ENCODE results near the gene OR6Y1. TPM values are rescaled to one million over a fixed set of nuclear protein-coding genes. Genes with fewer than 3 reads are reported as not detected.

OR6Y1 gene
- polyA plus RNA-seq, 2 of the 4 experiments (the other 2 are of a cell fraction), result not detected

GRCh38 chr1:158572226-158572625, 18.0 kb upstream of the OR6Y1 start:
- no peak for FAIRE-seq
- no peak overlapping the region for H3K27ac ChIP-seq

DNA sequence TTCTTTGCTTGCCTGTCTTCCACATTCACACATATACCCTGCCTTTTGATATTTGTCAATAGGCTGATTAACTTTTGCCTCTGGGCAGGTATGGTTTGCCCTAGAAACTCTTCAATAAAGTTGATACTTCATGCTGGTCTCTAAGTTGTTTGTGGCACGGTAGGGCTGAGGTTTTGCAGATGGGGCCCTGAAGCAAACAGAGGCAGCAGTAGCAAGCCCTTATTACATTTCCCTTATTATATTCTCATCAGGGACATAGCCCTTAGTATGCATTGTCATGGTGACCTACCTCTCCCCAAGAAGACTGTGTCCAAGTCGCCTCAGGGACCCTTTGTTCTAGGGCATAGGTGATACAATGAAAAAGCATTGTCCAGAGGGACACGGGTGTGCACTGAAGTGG, 16.3 kb upstream of the OR6Y1 start, which contains the start of gene OR6P1:
TSS of gene OR6P1 (minus strand) at position 101 of the 400 bp plus-strand sequence. CDS start 6,976 bp downstream, outside the sequence.
- WGBS (ENCODE audit: missing lambda C conversion rate), result 0% methylated on average over 3 of the region's 3 CpGs
- H3K4me3 ChIP-seq, result no peak within 1 kb of the TSS
- no peak within 1 kb of the TSS for H3K27ac ChIP-seq
- H3K4me2 ChIP-seq, result no peak within 1 kb of the TSS
- ChIA-PET CTCF (interaction anchor here (1.5 kb wide), 1 partner anchor 18 kb away, joined by 3 read pairs; no protein-coding TSS in a partner anchor), POLR2A (no interaction called here)
- ATAC-seq, result no peak
- no peaks in the 10 kb centered on the region for H3K9me3 ChIP-seq
- TF ChIP-seq MYC (IDR thresholded peaks at IDR 0.05; ENCODE audit: borderline replicate concordance, low read length), result no peak
- TF ChIP-seq FOSB (CRISPR knock-in tag; IDR thresholded peaks at IDR 0.05), result no peak
- no peak for TF ChIP-seq HOXA7 (CRISPR knock-in tag; IDR thresholded peaks at IDR 0.05)
- TF ChIP-seq ZNF302 (CRISPR knock-in tag; IDR thresholded peaks at IDR 0.05), result no peak
- no peak for TF ChIP-seq BHLHE40 (IDR thresholded peaks at IDR 0.05; ENCODE audit: low read depth, low read length)
- TF ChIP-seq KDM1A (IDR thresholded peaks at IDR 0.05; ENCODE audit: low read depth), result no peak
- no peak for TF ChIP-seq SREBF2 (IDR thresholded peaks at IDR 0.05)
- TF ChIP-seq, protein P1, sequence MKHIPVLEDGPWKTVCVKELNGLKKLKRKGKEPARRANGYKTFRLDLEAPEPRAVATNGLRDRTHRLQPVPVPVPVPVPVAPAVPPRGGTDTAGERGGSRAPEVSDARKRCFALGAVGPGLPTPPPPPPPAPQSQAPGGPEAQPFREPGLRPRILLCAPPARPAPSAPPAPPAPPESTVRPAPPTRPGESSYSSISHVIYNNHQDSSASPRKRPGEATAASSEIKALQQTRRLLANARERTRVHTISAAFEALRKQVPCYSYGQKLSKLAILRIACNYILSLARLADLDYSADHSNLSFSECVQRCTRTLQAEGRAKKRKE (CRISPR knock-in tag; IDR thresholded peaks at IDR 0.05; ENCODE audit: low read depth), result no peak
- TF ChIP-seq EHF (CRISPR knock-in tag; IDR thresholded peaks at IDR 0.05), result no peak
- no peak for TF ChIP-seq ELK1 (IDR thresholded peaks at IDR 0.05; ENCODE audit: low read depth, low read length)
- no peak for TF ChIP-seq POLR2A (IDR thresholded peaks at IDR 0.05; ENCODE audit: low read length)
- no peak for TF ChIP-seq MAX (IDR thresholded peaks at IDR 0.05)
- no peak for TF ChIP-seq KDM5A (IDR thresholded peaks at IDR 0.05)
- TF ChIP-seq HOXB13 (CRISPR knock-in tag; IDR thresholded peaks at IDR 0.05; ENCODE audit: low read depth), result no peak
- TF ChIP-seq POLR2AphosphoS2 (conservative IDR thresholded peaks at IDR 0.05; ENCODE audit: low read length), result no peak
- no peak for TF ChIP-seq NFE2L2 (conservative IDR thresholded peaks at IDR 0.05; ENCODE audit: low read length)
- no peak for TF ChIP-seq EHMT2 (IDR thresholded peaks at IDR 0.05; ENCODE audit: low read depth)
- no peak for TF ChIP-seq JUN (IDR thresholded peaks at IDR 0.05)
- TF ChIP-seq NPAS2 (CRISPR knock-in tag; IDR thresholded peaks at IDR 0.05; ENCODE audit: borderline replicate concordance), result no peak
- FAIRE-seq, result no peak
- no peak for DNase-seq (ENCODE audit: low read depth in 1 of 2, low spot score in 1 of 2)
- H3K4me1 ChIP-seq, result no peaks in the 10 kb centered on the region

More at GRCh38 chr1:158572226-158572625, 18.0 kb upstream of the OR6Y1 start:
- ChIA-PET POLR2A (no interaction called here), CTCF (interaction anchor here (0.6 kb wide), 1 partner anchor 500 kb away, joined by 3 read pairs; no protein-coding TSS in a partner anchor)
- WGBS (ENCODE audit: missing lambda C conversion rate), result 9% methylated on average over 1 of the region's 1 CpG
- ATAC-seq, result no peak
- no peaks in the 10 kb centered on the region for H3K4me1 ChIP-seq
- no peak for DNase-seq (ENCODE audit: low read depth in 1 of 2, low spot score in 1 of 2)
- H3K4me3 ChIP-seq, result no peak overlapping the region
- no peak overlapping the region for H3K4me2 ChIP-seq
- TF ChIP-seq GATA3 (IDR thresholded peaks at IDR 0.05; ENCODE audit: borderline replicate concordance) (no peak), REST (IDR thresholded peaks at IDR 0.05) (no peak), MAX (IDR thresholded peaks at IDR 0.05) (no peak), ESRRA (IDR thresholded peaks at IDR 0.05; ENCODE audit: borderline replicate concordance, low read length) (no peak)
- no peaks in the 10 kb centered on the region for H3K9me3 ChIP-seq
